HG03135 (cell line): ENCODE data around the gene NOD2.

Source experiments
- ATAC-seq: cut with Tn5 transposase; IDR thresholded peaks from one replicate; pipeline ENCODE4 v1.9.1; 2021; ENCODE audit warnings: mild to moderate bottlenecking, moderate library complexity; ENCODE audit not compliant: unreplicated experiment

NOD2 gene

GRCh38 chr16:50712560-50712898, 19.1 kb downstream of the NOD2 start:
- no peak for ATAC-seq

- ATAC-seq = no peak
Observed at GRCh38 chr16:50712956-50713355, 19.6 kb downstream of the NOD2 start.

GRCh38 chr16:50717091-50717490, 23.7 kb downstream of the NOD2 start:
- no peak for ATAC-seq

GRCh38 chr16:50717494-50717893, 24.1 kb downstream of the NOD2 start:
- ATAC-seq = no peak

DNA sequence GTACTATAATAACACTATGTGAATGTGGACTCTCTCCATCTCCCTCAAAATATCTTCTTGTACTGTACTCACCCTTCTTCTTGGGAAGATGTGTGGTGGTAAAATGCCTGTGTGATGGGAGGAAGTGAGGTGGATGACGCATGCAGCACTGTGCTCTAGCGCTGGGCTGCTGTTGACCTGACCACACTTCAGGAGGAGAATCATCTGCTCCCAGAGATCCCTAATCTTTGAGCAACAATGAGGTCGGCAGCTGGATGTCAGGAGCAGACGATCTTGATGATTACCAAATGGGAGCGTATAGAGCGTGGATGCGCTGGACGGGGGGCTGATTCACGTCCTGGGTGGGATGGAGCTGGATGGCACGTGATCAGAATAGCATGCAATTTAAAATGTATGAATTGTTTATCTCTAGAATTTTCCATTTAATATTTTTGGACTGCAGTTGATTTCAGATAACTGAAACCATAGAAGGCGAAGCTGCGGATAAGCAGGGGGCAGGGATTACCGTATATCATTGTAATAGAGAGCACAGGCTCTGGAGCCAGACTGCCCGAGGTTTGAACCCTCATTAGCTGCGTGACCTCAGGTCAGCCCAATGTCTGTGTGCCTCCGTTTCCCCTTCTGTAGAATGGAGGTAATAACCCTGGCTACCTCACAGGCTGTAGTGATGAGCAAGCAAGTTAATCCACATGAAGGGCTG, 24.8 kb downstream of the NOD2 start:
- no peak for ATAC-seq

DNA sequence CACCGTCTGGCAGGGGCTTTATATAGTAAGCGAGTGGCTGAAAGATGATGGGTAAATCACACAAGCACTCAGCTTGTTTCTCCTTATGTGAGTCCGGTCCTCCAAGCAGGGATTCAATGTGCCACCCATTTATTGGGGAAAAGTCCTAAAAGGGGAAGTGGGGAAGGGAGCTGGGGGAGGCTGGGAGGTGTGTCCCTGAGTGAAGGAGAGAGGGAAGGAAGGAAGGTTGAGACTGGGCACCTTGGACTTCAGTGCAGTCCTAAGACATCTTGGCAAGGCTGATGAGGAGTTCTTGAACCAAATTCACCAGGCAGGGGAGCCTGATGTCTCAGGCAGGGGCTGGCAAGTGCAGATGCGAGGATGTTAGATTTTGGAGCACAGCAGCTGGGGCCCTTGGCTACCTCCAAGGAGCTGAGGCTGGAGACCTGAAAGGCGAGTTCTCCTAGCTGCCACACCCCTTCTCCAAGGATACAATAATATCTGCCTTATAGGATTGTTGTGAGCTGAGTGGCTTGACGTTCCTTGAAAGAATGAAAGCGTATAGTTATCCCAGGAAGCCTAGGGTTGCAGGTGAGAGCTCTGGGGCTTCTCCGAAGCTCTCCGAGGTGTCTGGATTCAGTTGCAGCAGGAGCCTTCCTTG, 25.5 kb downstream of the NOD2 start:
- no peak for ATAC-seq

GRCh38 chr16:50719401-50720337, 26.3 kb downstream of the NOD2 start:
- ATAC-seq = no peak

DNA sequence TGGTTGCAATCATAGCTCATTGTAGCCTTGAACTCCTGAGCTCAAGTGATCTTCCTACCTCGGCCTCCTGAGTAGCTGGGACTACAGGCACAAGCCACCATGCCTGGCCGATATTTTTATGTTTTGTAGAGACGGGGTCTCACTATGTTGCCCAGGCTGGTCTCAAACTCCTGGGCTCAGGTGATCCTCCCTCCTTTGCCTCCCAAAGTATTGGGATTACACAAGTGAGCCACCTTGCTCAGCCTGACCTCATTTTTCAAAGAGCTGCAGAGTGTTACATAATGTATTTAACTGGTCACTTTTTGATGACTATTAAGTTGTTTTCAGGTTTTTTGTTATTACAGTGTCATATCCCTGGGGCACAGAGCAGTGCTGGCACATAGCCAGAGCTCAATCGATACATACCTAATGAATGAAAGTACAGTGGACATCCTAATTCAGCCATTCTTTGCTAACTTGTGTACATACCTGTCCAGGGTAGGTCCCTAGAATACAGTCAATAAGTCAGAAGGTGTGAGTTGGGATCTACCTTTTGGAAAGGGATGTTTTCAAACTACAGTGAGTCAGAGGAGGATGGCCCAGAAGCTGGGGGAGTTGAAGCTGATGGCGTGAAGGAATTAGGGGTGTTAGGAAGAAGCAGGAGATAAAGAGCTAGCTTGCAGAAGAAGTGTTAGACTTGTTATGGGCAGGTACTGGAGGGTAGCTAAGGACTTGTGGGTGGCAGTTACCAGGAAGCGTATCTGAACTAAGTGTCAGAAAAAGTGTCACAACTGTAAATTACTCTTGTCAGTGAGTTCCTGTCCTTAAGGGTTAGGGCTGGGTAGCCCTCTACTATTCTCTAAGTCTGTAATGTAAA, 28.4 kb downstream of the NOD2 start:
- ATAC-seq = no peak

GRCh38 chr16:50722405-50722737, 29.0 kb downstream of the NOD2 start:
- no peak for ATAC-seq

GRCh38 chr16:50722960-50723359, 29.6 kb downstream of the NOD2 start:
- no peak for ATAC-seq

DNA sequence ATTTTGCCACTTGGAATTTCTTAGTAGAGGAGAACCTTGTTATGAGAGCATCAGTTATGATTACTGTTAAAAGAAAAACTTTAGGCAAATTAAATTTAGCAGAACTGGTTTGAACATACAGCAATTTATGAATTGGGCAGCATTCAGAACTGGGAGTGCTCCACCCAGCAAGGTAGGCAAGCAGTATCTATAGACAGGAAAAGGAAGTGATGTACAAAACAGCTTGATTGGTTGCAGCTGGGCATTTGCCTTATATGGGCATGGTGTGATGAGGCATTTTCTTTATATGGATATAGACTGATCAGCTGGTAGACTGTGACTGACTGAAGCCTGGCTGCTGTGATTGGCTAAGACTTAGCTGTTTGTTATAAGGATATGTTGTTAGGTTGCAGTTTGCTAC, 30.9 kb downstream of the NOD2 start:
- no peak for ATAC-seq

DNA sequence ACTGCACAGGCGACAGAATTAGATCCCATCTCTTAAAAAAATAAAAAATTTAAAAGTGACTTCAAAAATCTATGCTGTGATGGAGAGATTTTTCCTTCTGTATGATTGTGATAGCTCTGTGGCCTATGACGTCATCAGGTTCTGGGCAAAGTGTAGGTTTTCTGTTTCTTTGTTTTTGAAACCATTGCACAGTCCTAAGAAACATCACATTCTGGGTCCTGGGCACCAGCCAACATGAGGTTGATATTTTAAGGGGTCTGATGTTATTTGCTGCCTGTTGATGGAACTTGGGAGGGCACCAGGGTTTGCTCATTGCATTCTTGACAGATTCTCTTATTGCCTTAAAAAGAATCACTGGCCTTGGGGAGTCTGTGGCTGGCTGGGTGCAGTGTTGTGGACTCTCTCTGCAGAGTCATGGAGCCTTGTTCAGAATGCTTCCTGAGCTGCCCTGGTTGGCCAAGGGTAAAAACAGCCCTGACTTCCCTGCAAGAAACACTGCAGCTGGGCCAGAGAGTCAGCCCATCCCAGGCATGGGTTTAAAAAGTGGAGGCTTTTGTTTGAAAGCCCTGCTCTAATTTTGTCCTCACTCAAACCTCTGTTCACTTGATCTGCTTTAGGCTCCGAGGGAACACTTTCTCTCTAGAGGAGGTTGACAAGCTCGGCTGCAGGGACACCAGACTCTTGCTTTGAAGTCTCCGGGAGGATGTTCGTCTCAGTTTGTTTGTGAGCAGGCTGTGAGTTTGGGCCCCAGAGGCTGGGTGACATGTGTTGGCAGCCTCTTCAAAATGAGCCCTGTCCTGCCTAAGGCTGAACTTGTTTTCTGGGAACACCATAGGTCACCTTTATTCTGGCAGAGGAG, 38.0 kb downstream of the NOD2 start:
- no peak for ATAC-seq

DNA sequence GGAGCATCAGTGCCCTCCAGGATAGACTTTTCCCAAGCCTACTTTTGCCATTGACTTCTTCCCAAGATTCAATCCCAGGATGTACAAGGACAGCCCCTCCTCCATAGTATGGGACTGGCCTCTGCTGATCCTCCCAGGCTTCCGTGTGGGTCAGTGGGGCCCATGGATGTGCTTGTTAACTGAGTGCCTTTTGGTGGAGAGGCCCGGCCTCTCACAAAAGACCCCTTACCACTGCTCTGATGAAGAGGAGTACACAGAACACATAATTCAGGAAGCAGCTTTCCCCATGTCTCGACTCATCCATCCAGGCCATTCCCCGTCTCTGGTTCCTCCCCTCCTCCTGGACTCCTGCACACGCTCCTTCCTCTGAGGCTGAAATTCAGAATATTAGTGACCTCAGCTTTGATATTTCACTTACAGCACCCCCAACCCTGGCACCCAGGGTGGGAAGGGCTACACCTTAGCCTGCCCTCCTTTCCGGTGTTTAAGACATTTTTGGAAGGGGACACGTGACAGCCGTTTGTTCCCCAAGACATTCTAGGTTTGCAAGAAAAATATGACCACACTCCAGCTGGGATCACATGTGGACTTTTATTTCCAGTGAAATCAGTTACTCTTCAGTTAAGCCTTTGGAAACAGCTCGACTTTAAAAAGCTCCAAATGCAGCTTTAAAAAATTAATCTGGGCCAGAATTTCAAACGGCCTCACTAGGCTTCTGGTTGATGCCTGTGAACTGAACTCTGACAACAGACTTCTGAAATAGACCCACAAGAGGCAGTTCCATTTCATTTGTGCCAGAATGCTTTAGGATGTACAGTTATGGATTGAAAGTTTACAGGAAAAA, 38.8 kb downstream of the NOD2 start:
- no peak for ATAC-seq

DNA sequence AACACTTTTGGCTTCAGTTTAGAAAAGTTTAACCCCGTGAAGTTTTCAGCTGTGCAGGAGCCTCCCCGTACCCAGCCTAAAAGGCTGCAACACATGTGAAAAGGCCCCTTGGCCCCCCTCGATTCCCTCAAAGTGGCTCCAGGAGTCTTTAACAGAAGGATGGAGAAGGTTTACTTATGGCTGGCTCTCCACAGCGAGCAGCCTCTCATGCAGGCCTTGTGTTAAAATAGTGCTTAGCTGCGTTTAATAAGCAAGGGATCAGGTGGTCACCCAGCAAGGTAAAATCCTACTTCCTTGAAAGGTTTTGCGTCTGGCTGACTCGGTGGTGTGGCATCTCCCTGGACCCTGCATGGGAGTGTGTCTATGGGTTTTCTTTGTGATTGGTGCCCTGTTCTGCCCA, 40.1 kb downstream of the NOD2 start:
- no peak for ATAC-seq

DNA sequence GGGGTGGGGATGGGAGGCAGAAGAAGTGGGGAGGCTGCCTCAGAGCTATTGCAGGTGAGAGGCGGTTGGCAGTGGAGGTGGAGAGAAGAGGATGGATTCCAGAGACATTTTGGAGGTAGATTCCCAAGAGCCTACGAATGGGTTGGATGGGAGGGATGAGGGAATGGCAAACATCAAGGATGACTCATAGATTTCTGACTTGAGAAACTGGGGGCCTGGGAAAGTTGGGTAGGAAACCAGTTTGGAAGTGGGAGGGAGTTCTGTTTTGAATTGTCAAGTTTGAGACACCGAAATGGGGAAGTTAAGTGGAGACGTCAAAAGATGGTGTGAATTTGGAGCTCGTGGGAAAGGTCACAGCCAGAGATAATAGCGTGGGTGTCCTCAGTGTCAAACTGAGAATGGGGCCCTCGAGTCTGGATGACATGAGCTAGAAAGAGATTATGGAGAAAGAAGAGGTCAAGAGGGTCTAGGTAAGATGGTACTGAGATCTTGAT, 42.3 kb downstream of the NOD2 start:
- ATAC-seq = no peak

DNA sequence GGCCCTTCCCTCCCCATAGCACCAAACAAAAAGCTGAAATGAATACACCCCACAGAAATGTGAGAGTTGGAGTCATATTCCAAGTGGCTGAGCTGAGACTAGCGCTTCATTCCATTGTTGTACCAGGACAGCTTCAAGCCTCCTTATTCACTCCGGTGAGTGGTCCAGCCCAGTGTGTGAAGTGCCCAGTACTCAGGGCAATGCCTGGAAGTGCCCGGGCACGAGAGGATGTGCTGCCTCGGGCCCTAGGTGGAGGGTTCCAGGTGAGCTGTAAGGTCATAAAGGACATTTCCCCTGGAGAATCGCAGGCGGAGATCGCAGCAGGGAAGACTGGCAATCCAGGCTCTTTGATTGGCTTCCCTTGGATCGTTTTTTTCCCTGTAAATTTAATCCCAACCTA, 43.0 kb downstream of the NOD2 start:
- ATAC-seq = no peak

DNA sequence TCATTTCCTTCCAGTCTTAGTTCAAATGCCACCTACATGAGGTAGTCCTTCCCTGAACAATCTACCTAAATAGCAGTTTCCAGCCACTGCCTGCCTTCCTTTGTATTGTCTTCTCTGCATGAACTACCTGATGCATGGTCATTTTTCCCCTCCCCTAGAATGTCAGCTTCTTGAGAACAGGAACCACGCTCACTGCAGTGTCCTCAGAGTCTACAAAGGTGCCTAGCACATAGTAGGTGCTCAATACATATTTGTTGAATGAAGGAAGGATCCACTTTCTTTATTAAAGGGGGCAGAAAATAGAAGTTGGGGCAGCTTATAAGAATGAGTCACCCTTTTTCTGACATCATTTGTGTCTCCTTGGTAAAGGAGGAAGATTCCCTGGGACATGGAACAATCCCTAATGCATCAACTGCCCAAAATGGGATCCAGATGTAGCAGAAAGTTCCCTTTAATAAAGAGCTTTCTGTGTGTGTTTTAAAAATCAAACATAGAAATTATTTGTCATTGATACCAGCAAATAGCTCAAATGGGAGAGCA, 44.1 kb downstream of the NOD2 start:
- ATAC-seq = no peak

DNA sequence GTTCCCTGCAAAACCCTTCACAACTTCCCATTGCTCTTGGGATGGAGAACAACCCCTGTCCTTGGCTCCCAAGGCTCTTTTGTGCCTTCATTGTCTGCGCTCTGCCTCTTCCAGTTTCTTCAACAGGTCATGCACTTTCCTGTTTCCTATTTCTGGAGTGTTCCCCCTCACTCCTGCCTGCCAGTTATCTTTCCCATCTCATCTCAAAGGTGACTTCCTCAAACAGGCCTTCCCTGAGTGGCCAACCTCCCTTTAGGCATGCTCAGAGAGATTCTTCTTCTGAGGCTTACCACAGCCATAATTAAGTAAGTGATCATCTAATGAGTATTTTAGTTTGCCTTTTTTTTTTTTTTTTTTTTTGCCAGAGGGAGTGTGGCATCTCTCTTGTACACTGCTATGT, 45.6 kb downstream of the NOD2 start:
- ATAC-seq = no peak

GRCh38 chr16:50740736-50741135, 47.3 kb downstream of the NOD2 start:
- no peak for ATAC-seq
